HG03520 (cell line): ENCODE results near the gene SOX21.
"Not testable (repeated sequence)": the region's sequence is repeated elsewhere in the genome, so short reads cannot be mapped to it uniquely, and the experiment has no call there.

ENCODE experiments used
- ATAC-seq: cut with Tn5 transposase; IDR thresholded peaks from one replicate; pipeline ENCODE4 v1.9.1; 2021; ENCODE audit warnings: mild to moderate bottlenecking, moderate library complexity; ENCODE audit not compliant: unreplicated experiment

The SOX21 gene

DNA sequence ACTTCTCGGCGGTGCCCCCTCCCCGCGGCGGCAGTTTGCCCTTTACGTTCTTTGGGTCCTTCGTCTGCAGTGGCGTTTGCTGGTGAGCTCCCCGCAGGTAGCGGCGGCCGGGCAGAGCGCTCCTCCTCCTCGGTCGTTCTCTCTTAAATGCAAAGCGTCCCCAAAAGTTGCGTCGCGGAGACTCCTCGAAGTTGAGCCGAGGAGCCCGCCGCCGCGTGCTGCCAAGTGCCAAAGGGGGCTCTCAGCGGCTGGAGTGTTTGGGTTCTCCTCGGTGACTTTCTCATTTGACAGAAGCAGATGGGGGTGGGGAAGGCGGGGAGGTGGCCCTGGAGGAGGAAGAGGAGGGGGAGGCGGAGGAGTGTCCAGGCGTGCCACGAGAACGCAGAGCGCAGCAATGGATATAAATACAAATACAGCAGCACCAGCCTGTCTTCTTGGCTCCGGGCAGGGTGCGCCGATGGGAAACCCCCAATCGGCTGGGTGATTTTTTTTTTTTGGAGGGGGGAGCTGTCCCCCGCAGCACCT is at the start of gene SOX21:
Gene SOX21 (minus strand): TSS at position 259 of the 525 bp plus-strand sequence. CDS start 496 bp downstream, outside the sequence.
- ATAC-seq, result no peak

DNA sequence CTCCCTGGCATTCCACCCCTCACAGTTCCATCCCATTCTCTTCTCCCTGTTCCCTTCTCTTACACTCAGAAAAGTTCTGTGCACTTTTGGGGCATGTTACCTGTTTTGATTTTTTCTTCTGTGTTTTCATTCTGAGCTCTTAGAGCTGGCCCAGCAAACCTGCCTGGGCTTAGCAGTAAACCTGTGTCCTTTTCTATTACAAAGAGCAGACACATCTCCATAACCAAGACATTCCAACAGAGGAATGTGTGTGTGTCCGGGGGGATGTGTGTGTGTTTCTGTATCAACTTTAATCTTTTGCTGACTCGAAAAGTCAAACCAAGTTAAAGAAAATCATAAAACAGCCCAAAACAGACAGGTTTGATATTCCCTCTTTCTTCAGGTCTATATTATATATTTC is 49.1 kb upstream of the SOX21 start:
- ATAC-seq, result no peak

DNA sequence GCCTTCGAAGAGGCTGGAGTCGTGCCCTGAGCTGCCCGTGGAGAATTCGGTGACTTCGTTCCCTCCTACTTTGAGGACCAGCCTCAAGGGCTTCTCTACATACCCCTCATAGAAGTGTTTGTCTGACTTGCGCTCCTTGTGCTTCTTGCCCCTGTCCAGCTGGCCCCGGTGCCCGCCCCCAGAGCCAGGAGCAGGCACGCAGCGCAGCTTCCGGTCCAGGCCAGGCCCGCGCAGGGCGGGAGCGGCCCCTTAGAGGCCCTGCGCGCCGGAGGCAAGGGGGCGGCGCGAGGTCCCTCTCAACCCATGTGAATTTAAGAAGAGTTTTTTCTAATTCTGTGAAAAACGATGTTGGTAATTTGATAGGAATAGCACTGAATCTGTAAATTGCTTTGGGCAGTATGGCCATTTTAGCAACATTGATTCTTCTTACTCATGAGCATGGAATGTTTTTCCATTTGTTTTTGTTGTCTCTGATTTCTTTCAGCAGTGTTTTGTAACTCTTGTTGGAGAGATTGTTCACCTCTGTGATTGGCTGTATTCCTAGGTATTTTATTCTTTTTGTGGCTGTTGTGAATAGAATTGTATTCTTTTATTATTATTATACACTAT is 46.9 kb upstream of the SOX21 start:
- no peak for ATAC-seq

DNA sequence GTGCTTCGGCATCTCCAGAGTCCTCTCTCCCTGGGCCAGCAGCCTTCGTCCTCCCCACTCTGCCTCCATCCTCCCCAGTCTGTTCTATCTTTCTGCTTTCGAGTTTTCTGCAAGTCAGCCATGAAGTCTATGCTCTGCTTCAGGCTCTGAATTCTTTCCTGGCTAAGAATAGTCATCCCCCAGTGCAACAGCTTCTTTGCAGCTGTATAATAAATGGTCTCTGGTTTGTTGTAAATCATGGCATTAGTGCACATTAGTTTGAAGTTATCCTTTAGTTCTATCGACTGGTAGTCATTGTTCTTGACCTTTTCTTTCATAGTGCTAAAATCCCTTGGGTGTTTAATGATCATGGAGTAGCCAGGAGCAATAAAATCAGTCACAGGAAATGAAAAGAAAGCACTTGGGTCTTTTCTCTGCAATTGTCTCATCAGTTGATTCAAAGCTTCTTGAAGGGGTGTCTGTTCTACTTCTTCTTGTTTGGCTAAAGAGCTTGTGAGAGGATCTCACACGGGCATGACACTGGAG is 46.2 kb upstream of the SOX21 start:
- ATAC-seq, result no peak

DNA sequence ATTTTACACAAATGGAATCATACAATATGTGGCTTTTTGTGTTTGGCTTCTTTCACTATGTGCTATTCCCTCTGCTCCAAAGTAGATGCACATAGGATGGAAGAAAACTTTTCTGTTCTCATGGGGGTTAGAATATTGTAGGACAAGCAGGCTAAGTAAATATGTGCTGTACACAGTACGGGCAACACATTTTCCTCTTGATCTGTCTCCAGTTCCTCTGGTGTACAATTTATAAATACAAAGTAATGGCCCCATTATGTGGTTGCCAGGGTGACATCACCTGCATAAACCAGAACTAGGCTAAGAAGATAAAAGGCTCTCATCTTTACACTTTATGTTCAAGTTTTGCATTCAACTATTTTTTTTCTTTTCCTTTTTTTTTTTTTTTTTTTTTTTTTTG is 41.0 kb upstream of the SOX21 start:
- ATAC-seq, result no peak

DNA sequence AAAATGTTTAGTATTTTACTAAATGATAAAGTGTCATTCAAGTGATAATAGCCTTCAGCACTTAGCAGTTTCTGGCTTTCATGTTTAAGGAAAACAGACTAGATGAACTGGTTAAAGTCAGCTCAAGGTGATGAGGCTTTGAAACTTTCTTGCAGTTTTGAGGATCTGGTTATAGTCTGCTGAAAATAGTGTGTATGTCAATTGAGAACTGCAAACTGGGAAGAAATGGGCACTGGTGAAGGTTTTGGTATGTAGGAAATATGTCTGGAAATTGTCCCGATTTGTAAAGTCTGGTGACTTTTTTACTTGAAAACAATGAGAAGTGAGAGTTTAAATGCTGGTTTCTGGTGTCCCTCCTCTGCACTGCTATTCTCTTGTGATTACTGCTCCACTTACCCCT is 36.8 kb upstream of the SOX21 start:
- ATAC-seq, result no peak

DNA sequence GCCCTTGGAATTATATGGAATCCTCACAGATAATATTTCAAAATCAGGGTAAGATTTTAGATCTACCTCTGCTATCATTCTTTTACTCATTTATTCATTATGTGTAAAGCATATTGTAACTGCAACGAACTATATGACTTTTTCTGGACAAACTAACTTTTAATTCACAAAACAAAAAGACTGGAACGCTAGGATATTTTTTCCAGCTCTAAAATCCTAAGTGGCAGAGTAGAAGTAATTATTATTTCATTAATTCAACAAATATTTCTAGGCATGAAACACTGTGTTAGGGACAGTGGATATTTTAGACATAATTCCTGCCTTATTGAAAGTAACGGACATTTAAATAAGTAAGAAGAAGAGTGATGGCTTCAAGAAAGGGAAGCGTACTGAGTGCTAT is 26.9 kb upstream of the SOX21 start:
- no peak for ATAC-seq

DNA sequence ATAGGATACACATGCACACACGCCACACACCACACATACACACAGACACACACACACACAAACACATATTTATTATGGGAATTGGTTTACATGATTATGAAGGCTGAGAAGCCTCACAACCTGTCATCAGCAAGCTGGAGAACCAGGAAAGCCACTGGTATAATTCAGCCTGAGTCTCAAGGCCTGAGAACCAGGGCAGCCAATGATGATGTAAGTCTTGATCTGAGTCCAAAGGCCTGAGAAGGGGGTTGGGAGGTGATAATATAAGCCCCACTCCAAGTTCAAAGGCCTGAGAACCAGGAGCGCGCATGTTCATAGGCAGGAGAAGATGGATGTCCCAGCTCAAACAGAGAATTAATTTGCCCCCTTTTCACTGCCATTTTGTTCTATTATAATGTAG is 18.7 kb upstream of the SOX21 start:
- no peak for ATAC-seq

DNA sequence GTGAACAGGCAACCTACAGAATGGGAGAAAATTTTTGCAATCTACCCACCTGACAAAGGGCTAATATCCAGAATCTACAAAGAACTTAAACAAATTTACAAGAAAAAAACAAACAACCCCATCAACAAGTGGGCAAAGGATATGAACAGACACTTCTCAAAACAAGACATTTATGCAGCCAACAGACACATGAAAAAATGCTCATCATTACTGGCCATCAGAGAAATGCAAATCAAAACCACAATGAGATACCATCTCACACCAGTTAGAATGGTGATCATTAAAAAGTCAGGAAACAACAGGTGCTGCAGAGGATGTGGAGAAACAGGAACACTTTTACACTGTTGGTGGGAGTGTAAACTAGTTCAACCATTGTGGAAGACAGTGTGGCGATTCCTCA is 17.6 kb upstream of the SOX21 start:
- not testable (repeated sequence) for ATAC-seq

DNA sequence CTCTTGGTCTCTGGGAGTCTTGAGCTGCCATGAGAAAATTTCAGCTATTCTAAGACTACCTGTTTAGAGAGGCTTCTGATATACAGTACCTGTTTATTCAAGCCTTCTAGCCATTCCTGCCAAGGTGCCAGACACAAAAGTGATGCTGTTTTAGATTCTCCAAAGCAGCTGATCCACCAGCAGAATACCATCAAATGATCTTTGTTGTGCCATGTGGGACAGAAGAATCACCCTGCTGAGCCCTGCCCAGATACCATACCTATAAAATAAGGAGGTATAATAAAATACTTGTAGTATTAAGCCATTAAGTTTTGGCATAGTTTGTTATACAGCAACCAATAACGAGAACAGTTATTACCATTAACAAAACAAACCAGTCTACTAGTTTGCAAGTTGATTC is 14.1 kb upstream of the SOX21 start:
- ATAC-seq, result no peak

DNA sequence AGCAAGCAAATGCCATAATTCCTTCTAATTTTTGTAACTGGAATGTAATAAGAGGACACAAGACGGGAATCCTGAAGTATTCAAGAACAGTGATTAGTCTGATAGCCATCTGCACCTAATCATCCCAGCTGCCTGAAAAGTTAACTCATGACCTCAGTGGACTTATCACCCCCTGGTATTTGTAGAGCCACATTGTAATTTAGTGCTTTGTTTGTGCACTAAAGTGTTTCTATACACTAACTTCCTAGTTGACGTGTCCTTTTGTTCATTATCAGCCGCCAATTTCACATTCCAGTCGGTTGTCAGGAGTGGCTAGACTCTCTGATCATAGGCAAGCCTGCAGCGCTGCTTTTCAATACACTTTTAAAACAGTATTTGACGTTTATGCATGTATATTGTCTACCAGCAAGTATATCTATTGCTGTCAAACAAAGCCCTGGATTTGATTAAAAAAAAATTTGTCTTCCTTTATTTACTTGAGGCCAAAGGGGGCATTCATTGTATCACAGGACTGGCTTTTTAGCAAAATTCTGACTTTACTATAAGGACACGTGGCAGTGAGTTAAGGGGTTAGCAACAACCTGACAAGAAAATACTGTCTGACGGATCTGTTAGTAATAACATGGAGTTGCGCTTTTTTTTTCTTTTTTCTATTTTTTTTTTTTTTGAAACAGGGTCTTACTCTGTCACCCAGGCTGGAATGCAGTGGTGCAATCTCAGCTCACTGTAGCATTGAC is 10.4 kb upstream of the SOX21 start:
- no peak for ATAC-seq

DNA sequence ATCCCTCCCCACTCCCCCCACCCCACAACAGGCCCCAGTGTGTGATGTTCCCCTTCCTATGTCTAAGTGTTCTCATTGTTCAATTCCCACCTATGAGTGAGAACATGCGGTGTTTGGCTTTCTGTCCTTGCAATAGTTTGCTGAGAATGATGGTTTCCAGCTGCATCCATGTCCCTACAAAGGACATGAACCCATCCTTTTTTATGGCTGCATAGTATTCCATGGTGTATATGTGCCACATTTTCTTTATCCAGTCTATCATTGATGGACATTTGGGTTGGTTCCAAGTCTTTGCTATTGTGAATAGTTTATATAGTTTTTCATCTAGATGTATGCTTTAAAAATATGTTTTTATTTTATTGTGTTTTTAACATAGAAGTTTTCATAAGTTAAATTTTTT is 6.4 kb upstream of the SOX21 start:
- ATAC-seq, result not testable (repeated sequence)

DNA sequence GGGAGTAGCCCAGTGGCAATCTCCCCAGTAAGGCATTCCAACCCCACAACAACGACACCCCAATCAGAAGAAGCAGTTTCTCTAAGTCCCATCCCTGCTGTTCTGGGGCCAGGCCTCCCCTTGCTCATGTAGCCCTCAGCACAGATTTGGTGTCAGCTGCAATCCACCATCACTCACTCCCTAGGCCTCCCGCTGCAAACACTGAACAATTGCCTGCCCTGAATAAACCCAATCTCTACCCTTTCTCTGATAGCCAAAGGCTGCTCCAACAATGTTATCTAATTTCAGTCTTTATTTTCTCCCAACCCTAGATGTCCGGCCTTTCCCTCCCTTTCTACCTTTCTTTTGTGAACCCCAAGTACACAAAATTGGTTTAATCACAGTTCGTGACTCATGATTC is 5.6 kb upstream of the SOX21 start:
- no peak for ATAC-seq

DNA sequence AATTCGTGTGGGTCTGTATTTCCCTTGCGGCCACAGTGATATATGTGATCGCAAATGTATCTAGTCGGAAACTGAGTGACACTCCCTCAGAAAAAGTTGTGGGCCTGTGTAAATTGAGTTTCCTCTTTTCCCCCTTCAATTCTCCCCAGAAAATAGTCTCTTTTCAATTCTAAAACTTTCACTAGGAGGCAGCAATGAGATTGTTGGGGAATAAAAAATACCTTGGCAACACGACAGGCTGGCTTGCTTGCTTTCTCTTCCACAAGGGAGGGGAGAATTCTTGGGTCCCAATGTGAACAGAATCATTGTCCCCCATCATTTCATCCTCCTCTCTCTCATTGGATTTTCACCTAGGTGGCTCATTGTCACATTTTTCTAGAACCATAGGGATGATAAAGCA is 3.7 kb upstream of the SOX21 start:
- ATAC-seq, result no peak

DNA sequence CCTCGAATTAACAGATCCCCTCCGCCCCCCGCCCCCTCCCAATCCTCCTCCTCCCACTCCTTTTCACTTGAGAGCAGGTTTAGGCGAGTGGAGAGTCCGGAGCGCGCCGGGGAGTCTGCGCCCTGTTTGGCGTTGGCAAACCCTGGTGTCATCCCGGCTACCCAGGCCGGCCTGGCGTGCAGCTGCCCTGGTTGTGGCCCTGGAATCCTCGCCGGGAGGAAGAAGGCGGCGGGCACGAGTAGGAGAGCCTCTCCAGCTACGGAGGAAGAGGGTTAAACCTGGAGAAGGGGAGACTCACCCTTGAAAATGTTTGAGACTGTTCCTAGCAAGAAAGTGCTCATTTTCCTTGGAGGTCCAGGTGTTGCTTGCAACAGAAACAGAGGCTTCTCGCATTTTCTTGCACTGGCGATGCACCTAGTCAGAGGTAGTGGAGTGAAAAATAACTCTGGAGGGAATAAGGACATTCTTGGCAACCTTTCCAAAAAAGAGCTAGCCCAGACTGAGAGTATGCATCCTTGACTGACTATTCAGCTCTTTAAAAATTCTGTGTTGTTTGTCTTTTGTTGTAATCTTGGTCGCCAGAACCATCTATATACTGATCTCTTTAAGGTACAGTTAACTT is 1.3 kb upstream of the SOX21 start:
- ATAC-seq, result no peak

DNA sequence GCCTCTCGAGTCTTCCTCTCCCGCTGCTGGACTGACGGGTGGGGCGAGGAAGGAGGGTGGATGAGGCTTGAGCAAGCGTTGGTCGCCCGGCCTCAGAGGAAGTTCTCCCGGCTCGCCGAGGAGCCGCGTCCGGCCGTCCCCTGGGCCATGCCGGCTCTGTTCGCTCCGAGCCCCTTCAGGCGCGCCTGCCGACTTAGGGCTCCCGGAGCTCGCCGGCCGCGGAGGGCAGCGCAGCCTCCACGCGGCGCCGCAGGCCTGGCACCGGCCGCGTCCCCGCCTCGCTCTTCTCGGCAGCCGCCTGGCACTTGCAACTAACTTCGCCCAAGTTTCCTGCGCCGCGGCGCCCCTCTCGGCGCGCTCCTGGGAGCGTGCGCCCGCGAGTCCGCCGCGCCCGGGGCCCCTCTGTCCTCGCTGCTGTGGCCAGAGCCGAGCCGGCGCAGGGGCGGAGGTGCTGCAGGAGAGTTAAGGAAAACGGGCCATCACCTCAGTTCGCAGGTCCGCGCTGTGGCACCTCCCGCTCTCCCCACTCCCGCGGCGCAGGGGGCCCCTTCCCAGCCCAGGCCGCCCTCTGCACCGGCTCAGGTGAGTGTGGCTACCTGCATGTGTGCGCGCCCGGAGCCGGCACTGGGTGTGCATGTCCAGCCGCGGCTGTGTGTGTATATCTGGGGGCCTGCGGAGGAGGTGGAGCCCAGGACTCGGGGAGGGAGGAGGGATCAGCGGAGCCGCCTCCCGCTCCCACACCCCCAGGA is 641 bp upstream of the SOX21 start:
- no peak for ATAC-seq

DNA sequence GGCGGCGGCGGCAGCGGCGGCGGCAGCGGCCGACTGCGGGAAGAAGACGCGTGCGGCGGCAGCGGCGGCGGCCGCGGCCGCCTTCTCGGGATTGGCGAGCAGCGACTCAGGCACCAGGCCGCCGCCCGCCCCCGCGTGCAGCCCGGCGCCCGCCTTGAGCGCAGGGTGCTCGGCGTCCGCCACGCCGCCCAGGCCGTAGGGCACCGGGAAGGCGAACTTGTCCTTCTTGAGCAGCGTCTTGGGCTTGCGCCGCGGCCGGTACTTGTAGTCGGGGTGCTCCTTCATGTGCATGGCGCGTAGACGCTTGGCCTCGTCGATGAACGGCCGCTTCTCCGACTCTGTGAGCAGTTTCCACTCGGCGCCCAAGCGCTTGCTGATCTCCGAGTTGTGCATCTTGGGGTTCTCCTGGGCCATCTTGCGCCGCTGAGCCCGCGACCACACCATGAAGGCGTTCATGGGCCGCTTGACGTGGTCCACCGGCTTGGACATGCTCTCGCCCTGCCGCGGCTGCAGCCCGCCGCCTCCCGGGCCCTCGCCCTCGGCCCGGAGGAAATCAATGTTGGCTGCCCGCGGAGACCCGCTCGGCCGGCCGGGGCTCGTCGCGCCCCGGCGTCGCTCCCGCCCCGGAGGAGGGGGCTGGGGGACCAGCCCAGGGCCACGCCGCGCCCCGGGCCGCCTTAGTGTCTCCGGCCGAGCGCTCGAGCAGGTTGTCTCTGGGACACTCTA is 621 bp downstream of the SOX21 start:
- ATAC-seq, result peak; percentile 26

DNA sequence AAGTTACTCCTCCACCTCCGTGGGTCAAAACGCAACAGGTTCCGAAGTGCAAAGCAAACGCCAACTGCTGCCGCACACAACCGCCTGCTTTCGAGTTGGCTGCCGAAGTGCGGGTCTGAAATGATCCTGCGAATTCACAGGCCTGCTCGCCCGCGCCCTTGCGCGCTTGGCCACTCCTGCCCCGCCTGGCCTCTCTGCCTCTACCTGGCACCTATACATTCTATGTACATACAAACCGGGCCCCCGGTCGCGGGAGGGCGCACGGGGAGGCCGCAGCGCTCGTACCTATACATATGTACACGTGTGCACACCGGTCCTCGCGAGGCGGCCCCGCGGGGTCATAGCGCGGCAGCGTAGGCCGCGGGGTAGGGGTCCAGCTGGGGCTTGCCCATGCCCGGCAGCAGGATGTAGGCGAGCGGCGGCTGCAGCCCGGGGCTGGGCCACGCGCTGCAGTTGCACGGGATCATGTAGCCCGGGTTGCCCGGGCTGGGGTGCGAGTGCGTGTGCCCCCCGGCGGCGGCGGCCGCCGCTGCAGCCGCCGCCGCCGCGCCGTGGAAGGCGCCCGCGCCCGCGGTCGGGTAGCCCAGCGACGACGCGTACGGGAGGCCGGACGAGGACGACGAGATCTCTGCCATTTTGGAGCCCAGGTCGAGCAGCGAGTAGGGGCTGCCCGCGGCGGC is 1.3 kb downstream of the SOX21 start:
- ATAC-seq, result peak; percentile 50

DNA sequence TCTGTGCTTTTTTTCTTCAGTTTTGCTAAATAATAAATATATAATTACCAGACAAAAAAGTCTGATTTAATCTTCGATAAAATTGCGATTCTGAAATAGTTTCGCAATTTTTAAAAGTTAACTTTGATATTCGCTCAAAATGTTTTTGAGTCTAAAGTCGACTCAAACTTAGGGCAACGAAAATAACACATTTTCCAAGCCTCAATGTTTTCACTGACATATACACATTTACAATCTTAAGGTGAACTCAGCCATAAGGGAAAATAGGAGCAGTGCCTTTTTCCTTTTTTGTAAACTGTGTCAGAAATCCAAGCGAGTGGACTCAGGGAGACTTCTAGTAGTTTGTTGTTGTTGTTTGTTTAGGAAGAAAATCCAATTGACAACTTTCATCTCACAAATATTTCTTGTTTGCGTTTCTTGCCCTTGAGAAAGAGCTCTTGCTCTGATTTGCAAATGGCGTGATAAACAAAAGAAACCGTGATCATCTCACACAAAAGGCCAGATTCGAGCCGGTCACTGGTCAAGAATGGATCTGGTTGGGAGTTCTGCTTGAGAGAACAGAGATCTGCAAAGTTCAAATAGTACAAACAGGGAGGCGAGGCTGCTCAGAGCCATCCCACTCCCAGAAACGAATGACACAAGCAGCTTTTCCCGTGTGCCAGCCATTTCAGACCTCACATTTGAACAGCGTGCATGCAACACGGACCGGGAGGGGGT is 2.1 kb downstream of the SOX21 start:
- ATAC-seq, result no peak
